Fibroblast of skin of left biceps (primary cell): ENCODE results near the gene KLRK1.
"Not testable (repeated sequence)": the region's sequence is repeated elsewhere in the genome, so short reads cannot be mapped to it uniquely, and the experiment has no call there.

ENCODE experiments used
- DNase-seq, 2 experiments: peaks; one replicate each; pipeline ENCODE4 v3.0.0-alpha.2; 2013; ENCODE audit warnings: low read depth in 2 of 2

The KLRK1 gene

DNA sequence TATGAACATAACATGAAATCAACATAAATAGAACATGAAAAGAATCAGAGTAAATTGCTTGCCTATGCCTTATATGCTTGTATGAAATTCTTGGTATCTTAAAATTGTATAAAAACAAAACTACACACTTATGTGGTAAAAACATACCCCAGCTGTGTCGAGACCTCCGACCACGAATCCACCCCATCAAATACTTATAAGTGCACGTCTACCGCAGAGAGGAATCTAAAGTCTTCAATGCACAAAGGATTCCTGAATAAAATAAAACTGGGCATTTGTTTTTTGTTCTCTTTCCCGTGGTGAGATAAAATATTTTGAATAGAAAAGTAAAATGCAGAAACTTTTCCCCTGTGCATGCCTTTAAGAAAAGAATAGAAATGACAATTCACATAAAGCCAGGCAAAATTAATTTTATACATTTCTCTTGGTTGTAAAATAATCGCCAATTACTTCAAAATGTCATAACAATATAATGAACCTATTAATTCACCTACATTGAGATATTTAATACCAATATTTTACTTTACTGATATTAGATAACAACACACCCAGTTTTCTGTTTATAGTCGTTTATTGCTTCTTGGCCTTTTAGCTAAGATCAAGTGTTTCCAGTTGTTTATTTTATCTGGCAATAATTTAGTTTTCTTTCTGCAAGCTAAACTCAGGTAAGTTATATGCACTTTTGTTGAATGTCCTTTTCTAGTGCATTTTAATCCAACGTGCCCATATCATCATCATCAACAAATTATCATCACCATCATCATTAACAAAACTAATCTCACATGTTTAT is 1.0 kb downstream of the KLRK1 start:
- DNase-seq: no peak

DNA sequence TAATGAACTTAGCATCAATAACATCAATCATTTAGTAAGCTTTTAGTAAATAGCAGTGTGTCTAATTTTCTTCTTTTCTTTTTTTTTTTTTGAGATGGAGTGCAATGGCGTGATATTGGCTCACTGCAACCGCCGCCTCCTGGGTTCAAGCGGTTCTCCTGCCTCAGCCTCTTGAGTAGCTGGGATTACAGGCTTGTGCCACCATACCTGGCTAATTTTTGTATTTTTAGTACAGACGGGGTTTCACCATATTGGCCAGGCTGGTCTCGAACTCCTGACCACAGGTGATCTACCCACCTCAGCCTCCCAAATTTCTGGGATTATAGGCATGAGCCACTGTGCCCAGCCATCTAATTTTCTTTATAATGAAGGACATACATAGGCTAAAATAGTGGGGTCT is 2.3 kb downstream of the KLRK1 start:
- DNase-seq: not testable (repeated sequence)

DNA sequence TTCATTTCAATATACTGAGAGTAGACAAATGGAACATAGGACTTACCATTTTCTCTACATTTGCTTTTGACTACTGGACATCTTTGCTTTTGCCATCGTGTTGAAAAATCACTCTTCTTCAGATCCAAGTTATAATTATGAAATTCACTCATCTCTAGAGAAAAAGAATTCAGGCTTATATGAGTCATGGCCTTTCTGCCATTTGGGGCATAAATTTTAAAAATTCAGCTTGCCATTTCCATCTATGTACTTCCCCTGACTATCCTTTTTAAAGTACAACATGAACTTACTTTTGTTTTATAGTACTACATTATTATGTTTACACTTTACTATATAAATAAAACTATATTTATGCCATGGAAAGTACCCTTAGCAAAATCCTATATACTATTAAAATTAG is 3.0 kb downstream of the KLRK1 start:
- DNase-seq: no peak

DNA sequence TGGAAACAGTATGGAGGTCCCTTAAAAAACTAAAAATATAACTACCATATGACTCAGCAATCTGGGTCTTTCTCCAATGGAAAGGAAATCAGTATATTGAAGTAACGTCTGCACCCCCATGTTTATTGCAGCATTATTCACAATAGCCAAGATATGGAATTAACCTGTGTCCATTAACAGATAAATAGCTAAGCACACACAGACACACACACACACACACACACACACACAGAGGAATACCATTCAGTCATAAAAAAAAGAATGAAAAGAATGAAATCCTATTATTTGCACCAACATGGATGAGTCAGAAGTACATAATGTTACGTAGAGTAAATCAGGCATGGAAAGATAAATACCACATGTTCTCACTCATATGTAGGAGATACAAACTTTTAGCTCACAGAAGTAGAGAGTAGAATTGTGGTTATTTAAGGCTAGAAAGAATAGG is 4.7 kb downstream of the KLRK1 start:
- peak; percentile 59 to 70 for DNase-seq

DNA sequence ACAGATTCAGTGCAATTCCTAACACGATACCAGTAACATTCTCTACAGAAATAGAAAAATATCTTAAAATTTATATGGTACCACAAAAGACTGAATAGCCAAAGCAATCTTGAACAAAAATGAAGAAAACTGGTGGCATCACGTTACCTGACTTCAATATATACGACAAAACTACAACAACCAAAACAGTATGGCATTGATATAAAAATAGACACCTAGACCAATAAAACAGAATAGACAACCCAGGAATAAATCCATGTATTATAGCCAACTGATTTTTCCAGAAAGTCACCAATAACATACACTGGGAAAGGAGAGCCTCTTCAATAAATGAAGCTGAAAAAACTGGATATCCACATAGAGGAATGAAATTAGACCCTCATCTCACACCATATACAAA is 5.7 kb downstream of the KLRK1 start:
- no peak for DNase-seq

DNA sequence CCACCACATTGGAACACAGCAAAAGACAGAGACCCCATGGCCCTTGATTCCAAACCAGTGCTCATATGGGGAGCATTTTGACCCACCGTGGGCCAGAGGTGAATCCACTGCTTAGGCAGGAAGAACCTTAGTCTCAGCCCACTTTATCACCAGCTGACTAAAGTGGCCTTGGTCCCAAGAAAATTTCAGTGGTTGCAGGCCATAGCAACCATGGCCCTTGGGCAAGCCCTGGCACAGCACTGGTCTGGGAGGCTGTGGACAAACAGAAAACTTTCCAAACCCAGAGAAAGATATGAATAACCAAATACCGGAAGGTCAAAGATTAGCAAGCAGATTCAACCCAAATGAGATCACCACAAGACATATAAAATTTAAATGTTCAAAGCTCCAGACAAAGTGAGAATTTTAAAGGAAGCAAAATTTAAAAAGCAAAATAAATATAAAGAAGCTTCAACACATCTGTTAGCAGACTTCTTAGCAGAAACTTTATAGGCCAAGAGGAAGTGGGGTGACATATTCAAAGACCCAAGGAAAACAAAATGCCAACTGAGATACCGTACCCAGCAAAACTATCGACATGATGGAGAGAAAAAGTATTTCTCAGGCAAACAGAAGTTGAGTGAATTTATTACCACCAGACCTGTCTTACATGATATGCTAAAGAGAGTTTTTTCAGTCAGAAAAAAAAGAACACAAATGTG is 7.8 kb downstream of the KLRK1 start:
- no peak for DNase-seq

DNA sequence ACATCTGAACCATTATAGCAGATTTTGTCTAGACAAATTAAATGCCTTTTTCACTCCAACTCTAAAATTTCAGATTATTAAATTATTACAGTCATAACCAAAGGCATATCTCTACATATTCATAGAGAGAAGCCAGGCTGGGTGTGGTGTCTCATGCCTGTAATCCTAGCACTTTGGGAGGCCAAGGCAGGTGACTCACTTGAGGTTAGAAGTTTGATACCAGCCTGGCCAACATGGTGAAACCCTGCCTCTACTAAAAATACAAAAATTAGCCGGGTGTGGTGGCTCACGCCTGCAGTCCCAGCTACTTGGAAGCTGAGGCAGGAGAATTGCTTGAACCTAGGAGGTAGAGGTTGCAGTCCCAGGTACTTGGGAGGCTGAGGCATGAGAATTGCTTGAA is 11.1 kb downstream of the KLRK1 start:
- not testable (repeated sequence) for DNase-seq

DNA sequence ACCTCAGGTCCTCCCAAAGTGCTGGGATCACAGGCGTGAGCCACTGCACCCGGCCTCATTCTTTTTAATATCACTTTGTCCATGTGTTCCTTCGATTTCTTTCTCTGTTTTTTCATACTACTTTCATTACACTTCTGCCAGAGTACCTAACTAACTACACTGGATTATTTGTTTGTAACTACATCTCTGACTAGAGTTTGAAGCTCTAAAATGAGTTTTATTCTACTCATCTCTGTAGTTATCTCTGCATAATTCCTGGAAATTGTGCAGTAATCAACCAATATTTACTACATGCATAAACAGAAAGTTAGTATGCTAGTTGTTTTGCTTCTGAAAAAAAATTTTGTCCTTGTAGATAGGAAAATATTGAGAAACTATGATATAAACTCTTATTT is 15.2 kb downstream of the KLRK1 start:
- DNase-seq: no peak

DNA sequence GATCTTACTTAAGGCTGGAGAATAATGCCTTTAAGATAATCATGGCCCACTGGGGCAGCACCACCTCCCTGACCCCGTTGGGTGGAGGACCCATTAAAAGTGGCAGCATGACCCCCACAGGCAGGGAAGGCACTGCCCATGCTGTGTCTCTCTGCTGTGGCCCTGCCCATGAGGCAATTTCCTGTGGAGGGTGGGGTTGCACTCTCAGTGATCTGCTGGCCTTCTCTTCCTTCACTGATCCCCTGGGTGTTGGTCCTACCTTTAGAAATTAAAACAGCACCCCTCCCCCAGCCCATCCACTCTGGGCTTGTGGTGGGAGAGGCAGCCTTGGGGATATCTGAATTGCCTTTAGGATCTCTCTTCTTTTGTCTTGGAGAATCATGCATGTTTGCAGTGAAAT is 17.3 kb downstream of the KLRK1 start:
- DNase-seq: no peak

DNA sequence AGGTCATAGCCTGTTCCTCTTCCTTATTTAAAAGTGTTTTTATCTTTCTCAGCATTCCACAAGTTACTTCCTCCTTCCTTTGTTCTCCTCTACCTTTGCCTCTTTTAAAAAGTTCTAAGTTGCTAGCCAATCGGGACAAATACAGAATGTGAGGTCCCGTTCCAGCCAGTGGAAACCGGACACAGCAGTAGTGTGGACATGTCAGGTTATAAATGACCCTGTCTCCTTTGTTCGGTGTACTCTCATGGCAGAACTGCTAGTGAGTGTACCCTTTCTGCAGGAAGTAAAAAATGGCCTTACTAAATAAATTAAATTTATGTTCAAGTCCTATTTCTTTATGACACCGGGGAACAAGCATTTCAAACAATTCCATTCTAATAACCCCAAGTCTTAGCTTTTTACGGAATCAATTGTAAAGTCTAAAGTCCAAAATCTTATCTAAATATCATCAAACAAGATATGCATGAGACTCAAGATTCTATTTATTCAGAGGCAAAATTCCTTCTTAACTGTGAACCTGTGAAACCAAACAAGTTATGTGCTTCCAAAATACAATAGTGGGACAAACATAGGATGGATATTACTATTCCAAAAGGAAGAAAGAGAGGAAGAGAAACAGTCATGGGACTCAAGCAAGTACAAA is 17.8 kb downstream of the KLRK1 start:
- not testable (repeated sequence) for DNase-seq

DNA sequence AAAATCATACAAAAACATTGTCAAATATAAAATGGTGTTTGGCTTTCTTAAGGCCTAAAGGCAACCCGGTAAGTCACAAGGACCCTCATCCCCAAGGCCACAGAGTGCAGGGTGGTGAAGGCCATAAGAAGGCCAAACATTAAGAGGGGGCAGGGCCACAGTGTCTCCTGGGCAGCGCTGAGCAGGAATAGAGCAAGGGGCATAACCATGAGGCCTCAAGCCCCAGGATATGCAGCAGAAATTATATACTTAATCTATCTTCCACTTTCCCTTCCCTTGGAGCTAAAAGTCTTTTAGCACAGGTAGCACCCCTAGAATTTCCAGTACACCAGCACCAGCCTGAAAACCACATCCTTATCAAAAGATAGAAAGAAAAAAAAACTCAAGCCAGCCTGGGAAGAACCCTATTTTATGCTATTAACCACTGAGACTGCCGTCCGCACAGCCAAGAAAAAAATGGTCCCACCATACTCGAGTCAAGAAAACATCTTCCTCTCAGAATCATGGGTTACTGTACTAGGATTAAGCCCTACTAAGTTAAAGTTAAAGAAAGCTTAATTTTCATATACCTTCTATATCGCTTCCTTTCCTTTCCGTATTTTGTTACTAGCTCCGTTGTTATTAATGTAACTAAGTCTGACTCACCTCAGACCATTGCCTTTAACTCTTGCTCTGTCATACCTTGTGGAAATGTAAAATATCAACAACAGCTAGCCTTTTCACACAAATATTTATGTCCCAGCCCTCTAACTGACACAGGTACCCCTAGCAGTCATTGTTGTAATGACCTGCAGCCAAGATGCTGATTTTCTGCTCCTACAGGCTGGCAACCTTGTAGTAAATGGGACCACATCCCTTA is 20.1 kb downstream of the KLRK1 start:
- no peak for DNase-seq

DNA sequence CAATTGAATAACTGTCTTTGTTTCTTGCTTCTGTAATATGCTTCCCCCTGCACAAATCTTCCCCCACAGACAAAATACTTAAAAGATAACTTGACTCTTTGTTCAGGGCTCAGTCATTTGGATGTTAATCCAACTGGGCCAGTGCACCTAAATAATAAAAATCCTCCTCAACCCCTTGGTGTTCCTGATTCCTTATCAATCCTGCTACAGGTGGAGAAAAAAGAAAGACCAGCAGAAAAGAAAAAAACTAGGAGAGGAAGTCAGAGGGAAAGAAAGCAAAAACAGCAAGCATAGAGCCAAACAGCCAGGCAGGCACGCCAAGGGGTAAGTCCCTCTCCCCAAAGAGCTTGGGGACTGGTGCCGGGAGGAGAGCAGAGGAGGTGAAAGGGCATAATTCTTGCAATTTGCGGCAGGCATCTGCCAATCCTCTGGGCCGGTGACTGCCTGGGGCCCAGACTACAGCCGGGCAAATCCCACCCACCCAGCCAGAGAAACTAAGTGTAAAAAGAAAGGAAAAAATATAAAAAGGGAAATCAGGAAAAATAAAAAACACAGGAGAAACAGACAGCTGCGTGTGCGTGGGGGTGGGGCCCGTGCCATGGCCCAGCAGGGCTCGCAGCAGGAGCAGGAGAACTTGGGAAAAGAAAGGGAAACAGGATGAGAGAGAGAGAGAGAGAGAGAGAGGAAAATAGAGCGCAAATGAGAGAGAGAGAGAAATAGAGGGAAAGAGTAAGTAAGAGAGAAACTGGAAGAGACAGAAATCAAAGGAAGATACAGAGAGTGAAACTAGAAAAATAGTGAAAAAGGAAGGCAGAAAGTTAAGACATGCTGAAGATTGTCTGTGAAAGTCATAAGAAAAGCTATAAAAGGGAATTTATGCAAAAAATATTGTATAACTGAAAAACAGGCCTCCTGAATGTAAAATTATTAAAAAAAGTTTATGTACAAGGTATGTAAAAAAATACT is 21.4 kb downstream of the KLRK1 start:
- no peak for DNase-seq

DNA sequence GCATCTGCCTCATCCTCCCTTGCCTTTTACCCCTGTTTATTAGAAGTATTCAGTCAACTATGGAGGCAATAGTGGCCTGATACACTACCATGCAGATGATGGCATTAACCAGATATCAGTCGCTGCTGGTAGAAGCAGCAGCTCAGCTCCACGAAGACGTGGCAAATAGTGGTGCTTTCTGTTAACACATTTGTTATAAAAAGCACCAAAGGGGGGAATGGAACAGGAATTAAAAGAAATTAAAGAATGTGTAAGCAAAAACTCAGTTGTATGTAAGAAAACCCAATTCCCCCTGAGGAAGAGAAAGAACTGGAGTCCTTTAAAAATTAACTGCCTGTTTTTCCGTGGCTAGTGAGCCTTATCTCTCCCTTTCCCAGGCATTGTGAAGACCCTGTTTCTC is 22.1 kb downstream of the KLRK1 start:
- not testable (repeated sequence) for DNase-seq

DNA sequence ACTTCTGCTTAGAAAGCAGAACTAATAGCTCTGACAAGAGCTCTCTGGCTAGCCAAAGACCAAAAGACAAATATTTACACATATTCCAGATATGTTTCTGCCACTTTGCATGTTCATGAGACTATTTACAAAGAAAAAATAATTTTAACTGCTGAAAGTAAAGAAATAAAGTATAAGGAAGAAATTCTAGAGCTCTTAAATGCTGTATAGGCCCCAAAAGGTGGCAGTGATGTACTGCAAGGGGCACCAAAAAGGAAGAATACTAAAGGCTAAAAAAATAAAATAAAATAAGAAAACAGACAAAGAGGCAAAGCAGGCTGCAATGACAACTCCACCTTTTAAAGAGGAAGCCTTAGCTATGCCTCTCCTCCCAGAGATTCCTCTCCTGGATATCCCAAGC is 23.0 kb downstream of the KLRK1 start:
- DNase-seq: no peak

DNA sequence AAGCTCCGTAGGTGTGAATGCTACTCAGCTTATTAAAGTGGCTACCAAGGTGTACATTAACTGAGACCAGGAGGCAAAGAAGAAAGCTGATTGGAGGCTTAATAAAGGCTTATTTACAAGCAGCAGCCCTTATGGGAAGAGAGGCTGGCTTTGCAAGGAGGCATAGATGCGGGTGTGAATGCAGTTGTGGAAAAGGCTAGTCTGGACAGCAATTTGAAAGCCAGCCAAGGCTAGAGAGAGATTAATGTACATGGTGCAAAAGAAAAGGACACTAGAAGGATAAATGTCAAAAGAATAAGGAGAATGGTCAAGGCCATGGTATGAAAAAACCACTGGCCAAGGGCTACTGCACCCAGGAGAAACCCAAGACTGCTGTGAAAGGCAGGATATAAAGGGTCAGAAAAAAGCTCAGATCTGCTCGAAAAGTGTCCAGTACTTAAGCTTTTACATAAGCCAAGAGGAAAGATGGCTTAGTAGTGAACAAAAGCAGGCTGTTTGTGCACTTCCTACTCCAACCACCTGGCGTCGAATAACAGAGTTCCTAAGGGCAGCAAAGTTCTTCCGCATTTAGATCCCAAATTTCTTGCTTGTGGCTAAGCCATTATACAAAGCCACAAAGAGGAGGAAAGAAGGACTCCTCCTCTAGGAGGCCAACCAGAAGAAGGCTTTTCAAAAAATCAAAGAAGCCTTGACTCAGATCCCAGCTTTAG is 24.0 kb downstream of the KLRK1 start:
- DNase-seq: no peak

DNA sequence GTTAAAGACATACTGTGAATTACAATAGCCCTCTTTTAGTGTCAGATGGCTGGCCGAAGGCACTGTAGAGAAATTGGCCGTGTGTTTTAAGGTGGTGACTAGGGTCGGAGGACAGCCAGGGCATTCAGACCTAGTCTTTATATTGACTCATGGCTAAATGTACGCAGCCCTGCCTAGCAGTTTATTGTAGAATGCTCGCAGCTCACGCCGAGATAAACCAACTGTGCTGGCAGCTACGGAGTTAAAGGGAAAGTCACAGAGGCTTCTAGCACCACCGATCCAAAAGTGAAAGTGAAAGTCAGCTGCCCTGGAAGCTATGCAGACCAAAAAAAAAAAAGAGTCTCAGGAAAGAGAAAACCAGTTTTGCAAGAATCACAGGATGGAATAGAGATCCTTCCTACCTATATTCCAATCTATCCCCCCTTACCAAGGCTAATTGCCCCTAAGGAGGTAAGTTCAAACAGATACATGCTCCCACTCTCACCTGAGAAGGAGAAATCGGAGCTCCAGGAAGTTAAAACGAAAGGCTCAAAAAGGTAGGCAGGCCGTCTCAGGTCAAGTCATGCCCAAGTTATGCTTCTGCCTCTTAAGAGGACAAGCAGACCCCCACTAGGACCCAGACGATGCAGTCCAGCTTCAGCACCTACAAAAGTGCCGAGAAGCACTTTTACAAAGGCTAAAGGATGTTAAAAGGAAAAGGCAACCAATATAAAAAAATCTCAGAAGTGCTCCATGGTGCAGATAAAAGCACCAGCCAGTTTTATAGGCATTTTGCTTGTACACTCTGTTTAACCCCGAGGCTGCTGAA is 24.8 kb downstream of the KLRK1 start:
- DNase-seq: peak; percentile 50 to 51

DNA sequence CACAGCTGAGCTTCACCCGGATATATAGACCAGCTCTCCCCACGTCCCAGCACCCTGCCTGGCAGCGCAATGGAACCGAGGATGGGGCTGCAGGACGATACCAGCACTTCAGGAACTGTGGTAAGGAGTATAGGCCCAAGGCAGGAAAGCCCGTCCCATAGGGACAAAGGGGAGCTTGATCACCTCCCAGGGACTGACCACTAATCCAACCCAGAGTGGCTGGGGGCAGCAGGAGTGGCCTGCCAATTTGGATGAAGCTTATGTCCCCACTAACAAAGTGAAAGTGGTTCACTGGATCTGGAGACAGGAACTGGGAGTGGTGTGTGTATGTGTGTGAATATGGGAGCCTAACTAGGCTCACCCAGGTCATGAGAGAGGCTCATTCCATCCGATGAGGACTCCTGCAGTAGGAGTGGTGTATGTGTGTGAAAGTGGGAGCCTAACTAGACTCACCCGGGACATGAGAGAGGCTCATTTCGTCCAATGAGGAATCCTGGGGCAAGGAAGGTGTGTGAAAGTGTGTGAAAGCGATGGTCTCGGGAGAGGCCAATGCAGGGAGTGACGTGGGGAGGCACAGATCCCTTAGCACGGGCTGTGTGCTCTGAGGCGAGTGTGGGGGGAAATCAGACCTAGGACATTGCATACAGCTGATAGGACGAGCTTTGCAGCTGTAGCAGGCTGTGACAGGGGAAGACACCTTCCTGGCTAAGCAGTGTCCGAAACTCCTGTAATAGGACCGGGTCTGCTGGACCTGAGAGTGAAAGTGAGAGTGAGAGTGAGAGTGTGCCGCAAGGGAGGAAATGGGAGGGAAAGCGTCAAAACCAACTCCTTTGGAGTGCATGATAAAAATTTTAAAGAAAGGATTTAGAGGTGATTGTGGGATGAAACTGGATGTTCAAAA is 25.7 kb downstream of the KLRK1 start:
- no peak for DNase-seq

DNA sequence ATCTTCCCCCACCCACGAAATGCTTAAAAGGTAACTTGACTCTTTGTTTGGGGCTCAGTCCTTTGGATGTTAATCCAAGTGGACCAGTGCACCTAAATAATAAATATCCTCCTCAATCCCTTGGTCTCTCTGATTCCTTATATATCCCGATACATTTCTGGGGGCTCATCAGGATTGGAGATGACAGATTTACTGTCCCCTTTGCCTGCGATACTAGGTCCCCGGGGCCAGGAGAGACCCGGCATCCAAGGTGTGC is 26.3 kb downstream of the KLRK1 start:
- no peak for DNase-seq
